Gastroesophageal sphincter (tissue), 3 donors: ENCODE measurements around the gene RLN3.

Experiments
- POLR2A ChIP-seq, 2 donors: fragments of 450-650 bp; IDR thresholded peaks; one replicate each; pipeline ENCODE4 v1.6.1; 2017; ENCODE audit warnings: antibody characterized with exemption in 2 of 2, mild to moderate bottlenecking in 2 of 2, moderate library complexity in 1 of 2
- POLR2AphosphoS5 ChIP-seq: sonication (generic); formaldehyde crosslinking; IDR thresholded peaks from one replicate; pipeline ENCODE4 v1.6.1; 2017; ENCODE audit warnings: antibody characterized with exemption
- TF ChIP-seq, protein P1 (sequence below), 4 experiments: fragments of 200-600 bp in 2 of 4; fragments of 450-650 bp in 2 of 4; sonication (generic) in 1 of 4; IDR thresholded peaks; one replicate each; pipeline ENCODE4 v1.5.1; 2017 to 2019; ENCODE audit warnings: antibody characterized with exemption in 4 of 4, mild to moderate bottlenecking in 2 of 4, moderate library complexity in 2 of 4

DNA sequence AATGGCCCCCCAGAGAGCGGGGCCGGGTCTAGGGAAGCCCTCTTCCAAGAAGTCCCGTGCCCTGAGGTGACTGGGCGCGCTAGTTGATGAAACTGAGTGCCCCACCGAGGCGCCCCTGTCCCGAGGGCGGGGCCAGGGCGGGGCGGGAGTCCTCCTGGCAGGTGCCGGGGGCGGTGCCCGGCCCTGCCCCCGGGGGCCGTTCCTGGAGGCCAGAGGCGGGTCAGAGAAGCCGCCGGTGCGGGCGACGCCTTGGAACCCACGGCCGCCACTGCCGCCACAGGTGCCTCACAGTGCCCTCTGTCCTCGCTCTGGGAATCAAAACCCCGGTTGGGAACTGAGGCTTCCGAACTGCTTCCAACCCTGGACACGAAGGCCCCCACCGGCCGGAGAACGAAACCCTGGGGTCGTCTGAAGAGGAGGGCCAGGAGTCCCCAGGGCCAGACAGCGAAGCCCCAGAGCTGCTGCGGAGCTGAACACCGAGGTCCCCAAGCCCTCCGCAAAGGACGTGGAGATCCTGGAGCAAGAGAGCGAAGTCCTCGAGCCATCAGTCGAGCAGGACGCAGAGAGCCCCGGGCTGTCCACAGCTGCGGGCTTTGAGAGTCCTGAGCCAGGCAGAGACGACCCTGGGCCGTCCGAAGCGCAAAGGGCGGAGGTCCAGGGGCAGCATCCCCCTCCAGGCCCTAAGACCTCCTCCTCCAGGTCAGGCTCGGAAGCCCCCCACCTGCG lies 44.8 kb downstream of the RLN3 start, which contains the start of gene MISP3:
- TF ChIP-seq POLR2A (IDR thresholded peaks at IDR 0.05) (no peak), POLR2AphosphoS5 (no peak)
- TF ChIP-seq, protein P1, sequence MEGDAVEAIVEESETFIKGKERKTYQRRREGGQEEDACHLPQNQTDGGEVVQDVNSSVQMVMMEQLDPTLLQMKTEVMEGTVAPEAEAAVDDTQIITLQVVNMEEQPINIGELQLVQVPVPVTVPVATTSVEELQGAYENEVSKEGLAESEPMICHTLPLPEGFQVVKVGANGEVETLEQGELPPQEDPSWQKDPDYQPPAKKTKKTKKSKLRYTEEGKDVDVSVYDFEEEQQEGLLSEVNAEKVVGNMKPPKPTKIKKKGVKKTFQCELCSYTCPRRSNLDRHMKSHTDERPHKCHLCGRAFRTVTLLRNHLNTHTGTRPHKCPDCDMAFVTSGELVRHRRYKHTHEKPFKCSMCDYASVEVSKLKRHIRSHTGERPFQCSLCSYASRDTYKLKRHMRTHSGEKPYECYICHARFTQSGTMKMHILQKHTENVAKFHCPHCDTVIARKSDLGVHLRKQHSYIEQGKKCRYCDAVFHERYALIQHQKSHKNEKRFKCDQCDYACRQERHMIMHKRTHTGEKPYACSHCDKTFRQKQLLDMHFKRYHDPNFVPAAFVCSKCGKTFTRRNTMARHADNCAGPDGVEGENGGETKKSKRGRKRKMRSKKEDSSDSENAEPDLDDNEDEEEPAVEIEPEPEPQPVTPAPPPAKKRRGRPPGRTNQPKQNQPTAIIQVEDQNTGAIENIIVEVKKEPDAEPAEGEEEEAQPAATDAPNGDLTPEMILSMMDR (IDR thresholded peaks at IDR 0.05), result no peak
